Left ventricle myocardium inferior (tissue), 1 donor: ENCODE data around the gene GRM7. TPM values are rescaled to one million over a fixed set of nuclear protein-coding genes. Genes with fewer than 3 reads are reported as not detected.

Experiments
- DNase-seq: peaks from one replicate; pipeline ENCODE4 v3.0.0-alpha.2; 2020
- H3K27ac ChIP-seq: fragments of 200-600 bp; replicated peaks from 2 replicates; pipeline ENCODE4 v1.8.0; 2021
- H3K27me3 ChIP-seq: fragments of 200-600 bp; 2 replicates; pipeline ENCODE4 v1.8.0; 2021; ENCODE audit warnings: low read depth
- H3K36me3 ChIP-seq: fragments of 200-600 bp; 2 replicates; pipeline ENCODE4 v1.8.0; 2021
- H3K4me1 ChIP-seq: fragments of 200-600 bp; 2 replicates; pipeline ENCODE4 v1.8.0; 2021
- H3K4me3 ChIP-seq: fragments of 200-600 bp; 2 replicates; pipeline ENCODE4 v1.8.0; 2021; ENCODE audit warnings: mild to moderate bottlenecking, moderate library complexity
- H3K9me3 ChIP-seq: fragments of 200-600 bp; replicated peaks from 2 replicates; pipeline ENCODE4 v1.8.0; 2021
- intact Hi-C: fragments of 100-400 bp; cut with micrococcal nuclease; formaldehyde crosslinking; loops from one replicate; pipeline ENCODE4 v1.11.0; 2022
- total RNA-seq: library from RNA; stranded (reverse); fragmentation: NEBNext Ultra II Directional; extraction: Animal tissue kit (Norgen Biotek cat#: 25700); gene quantifications from one replicate; pipeline ENCODE4 v1.2.1, GENCODE V29; 2021
- TF ChIP-seq, protein P1 (sequence below): fragments of 200-600 bp; IDR thresholded peaks from 2 replicates; pipeline ENCODE4 v1.8.0; 2021; ENCODE audit warnings: antibody characterized with exemption, mild to moderate bottlenecking, borderline replicate concordance
- donor health status: DM: no; HTN: yes; CAD: no; lungs with severe emphysema.

The GRM7 gene
- total RNA-seq, 1 donor from 2014 or later = not detected

DNA sequence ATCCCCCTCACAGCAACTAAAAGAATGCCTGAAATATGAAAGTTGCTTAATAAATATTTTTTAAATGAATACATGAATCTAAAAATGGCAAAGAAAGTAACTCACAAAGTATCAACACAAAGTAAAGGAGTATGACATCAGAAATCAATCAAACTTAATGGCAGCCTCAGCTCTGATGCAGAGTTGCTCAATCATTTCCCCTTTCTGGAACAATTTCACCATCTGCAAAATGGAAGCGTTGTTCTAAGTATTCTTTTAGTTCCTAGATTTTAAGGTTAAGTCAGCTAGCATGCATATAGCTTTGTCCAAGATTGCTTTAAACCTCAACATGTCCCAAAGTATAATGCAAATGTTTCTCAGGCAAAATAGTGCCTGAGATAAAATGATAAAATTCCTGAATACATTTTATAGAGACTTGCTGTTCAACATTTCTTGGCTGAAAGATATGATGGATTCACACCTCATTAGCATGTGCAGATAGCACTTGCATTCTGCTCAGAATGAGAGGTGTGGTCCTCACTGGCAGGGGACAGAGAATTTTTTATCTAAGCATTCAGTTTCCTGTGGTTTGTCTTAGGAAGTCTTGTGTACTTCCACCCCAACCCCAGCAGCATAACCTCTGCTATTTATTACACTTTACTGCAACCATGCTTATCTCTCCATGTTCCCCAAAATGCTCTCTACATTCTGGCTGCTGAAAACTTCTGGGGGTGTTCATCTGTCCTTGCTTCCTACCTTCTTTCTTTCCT lies 429.3 kb downstream of the GRM7 start:
- Histone ChIP-seq H3K36me3 (no peaks in the 10 kb centered on the region), H3K9me3 (peaks cover 5% of the 10 kb centered on the region), H3K4me3 (no peak overlapping the region), H3K27ac (no peak overlapping the region), H3K4me1 (no peaks in the 10 kb centered on the region), H3K27me3 (no peaks in the 10 kb centered on the region)
- intact Hi-C loops = no loop called here
- TF ChIP-seq, protein P1, sequence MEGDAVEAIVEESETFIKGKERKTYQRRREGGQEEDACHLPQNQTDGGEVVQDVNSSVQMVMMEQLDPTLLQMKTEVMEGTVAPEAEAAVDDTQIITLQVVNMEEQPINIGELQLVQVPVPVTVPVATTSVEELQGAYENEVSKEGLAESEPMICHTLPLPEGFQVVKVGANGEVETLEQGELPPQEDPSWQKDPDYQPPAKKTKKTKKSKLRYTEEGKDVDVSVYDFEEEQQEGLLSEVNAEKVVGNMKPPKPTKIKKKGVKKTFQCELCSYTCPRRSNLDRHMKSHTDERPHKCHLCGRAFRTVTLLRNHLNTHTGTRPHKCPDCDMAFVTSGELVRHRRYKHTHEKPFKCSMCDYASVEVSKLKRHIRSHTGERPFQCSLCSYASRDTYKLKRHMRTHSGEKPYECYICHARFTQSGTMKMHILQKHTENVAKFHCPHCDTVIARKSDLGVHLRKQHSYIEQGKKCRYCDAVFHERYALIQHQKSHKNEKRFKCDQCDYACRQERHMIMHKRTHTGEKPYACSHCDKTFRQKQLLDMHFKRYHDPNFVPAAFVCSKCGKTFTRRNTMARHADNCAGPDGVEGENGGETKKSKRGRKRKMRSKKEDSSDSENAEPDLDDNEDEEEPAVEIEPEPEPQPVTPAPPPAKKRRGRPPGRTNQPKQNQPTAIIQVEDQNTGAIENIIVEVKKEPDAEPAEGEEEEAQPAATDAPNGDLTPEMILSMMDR = no peak
- DNase-seq = no peak

DNA sequence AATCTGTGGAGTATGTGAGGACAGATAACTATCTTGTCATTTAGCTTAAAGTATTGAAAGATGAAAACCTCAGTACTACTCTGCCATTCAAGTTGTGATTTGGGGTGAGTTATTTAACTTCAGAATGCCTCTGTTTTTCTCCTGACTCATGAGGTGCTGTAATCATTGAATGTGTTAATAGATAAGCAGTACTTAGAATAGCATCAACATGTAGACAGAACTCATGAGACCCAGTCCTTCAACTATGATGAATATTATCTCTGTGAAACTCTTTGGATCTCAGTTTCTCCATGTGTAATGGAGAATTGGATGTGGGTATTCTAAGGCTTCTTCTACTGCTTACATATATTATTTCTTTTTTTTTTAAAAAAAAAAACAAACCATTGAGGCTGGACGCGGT lies 431.4 kb downstream of the GRM7 start:
- H3K36me3 ChIP-seq = no peaks in the 10 kb centered on the region
- TF ChIP-seq, protein P1 = no peak
- DNase-seq = no peak
- H3K27ac ChIP-seq = no peak overlapping the region
- no peak overlapping the region for H3K4me3 ChIP-seq
- no peaks in the 10 kb centered on the region for H3K4me1 ChIP-seq
- intact Hi-C loops = no loop called here
- peaks cover 5% of the 10 kb centered on the region for H3K9me3 ChIP-seq
- no peaks in the 10 kb centered on the region for H3K27me3 ChIP-seq

DNA sequence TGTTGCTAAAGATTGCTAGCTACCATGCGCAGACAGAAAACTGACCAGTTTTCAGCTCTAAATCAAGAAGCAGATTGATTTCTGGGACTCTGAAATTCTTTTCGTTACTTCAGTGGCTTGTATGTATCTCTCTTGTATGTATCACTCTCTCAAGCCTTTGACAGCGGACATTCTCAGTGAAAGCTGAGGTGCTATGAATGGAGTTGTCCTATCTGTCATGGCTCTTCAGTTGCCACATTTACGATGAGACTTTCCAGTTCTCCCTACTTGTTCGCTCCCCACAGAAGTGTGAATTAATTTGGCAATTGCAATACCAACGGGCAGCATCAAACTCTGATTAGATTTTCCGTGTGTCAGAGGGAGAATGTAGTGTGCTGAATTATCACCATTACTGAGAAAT lies 432.4 kb downstream of the GRM7 start:
- TF ChIP-seq, protein P1 = no peak
- intact Hi-C loops = no loop called here
- Histone ChIP-seq H3K27ac (no peak overlapping the region), H3K36me3 (no peaks in the 10 kb centered on the region), H3K9me3 (peaks cover 5% of the 10 kb centered on the region), H3K27me3 (no peaks in the 10 kb centered on the region), H3K4me1 (no peaks in the 10 kb centered on the region), H3K4me3 (no peak overlapping the region)
- DNase-seq = no peak

DNA sequence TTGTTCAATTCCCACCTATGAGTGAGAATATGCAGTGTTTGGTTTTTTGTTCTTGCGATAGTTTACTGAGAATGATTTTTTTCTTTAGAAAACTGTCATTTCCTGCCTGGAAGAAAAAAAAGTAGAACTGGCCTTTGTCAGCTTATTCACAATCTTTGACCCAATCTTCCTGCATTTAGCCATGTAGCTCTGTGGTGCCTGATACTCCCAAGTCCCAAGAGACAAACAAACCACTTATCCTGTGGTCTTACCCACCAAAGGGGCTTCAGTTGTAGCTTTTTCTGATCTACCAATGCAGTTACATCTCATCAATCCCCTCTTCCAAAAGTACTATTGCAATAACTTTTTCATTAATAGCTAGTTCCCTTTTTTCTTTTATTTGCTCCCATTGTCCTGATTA lies 444.6 kb downstream of the GRM7 start:
- DNase-seq = no peak
- H3K4me3 ChIP-seq = no peak overlapping the region
- no peaks in the 10 kb centered on the region for H3K27me3 ChIP-seq
- intact Hi-C loops = no loop called here
- peaks cover 11% of the 10 kb centered on the region for H3K9me3 ChIP-seq
- TF ChIP-seq, protein P1 = no peak
- H3K36me3 ChIP-seq = no peaks in the 10 kb centered on the region
- H3K27ac ChIP-seq = no peak overlapping the region
- H3K4me1 ChIP-seq = peaks cover 25% of the 10 kb centered on the region

DNA sequence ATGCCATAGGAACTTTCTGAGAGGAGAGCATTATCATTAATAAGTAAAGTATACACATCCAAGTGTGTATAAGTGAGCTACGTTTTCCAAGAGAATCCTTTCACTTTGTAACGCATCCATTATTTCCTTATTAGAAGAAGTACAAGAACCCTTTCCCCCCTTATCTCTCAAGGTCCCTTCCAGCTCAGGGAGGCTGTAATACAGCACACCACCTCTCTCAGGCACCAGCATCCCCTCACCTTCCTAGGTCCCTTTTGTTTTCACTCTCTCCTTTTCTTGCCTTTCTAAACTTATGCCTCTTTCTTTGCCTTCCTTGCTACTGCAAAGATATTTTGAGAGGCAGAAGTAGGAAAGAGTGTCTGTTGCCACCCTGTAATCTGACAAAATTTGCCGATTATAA lies 446.0 kb downstream of the GRM7 start:
- peaks cover 11% of the 10 kb centered on the region for H3K9me3 ChIP-seq
- intact Hi-C loops = no loop called here
- H3K4me1 ChIP-seq = peaks cover 25% of the 10 kb centered on the region
- TF ChIP-seq, protein P1 = no peak
- no peaks in the 10 kb centered on the region for H3K36me3 ChIP-seq
- H3K27ac ChIP-seq = no peak overlapping the region
- H3K27me3 ChIP-seq = no peaks in the 10 kb centered on the region
- no peak for DNase-seq
- H3K4me3 ChIP-seq = no peak overlapping the region
